Activated B cell treated with CpG ODN at 0.5 μM for 24 hours (primary cell): Measurements from ENCODE around the gene SRBD1. TPM values are rescaled to one million over a fixed set of nuclear protein-coding genes. Genes with fewer than 3 reads are reported as not detected.

Experiments used
- ATAC-seq: fragments of 200-7000 bp; cut with Tn5 transposase; one replicate; pipeline ENCODE4 v1.10.0; 2021; ENCODE audit warnings: low read depth, mild to moderate bottlenecking, moderate library complexity
- CTCF ChIA-PET: fragments of 350-600 bp; sonication (Branson Sonifier 250); formaldehyde crosslinking; loops from one replicate; lab custom pipeline; 2021; ENCODE audit warnings: antibody characterized with exemption; lab: Charles Lee
- POLR2A ChIA-PET: fragments of 350-600 bp; sonication (Branson Sonifier 250); formaldehyde crosslinking; loops from one replicate; lab custom pipeline; 2021; ENCODE audit warnings: antibody characterized with exemption; lab: Charles Lee
- DNase-seq: peaks from one replicate; pipeline ENCODE4 v3.0.0; 2022
- H3K27ac Mint-ChIP-seq: one replicate; pipeline ENCODE4 v1.8.0; 2020; ENCODE audit warnings: mixed read lengths
- H3K27me3 Mint-ChIP-seq: one replicate; pipeline ENCODE4 v1.8.0; 2021; ENCODE audit warnings: mixed read lengths
- H3K36me3 Mint-ChIP-seq: one replicate; pipeline ENCODE4 v1.8.0; 2021; ENCODE audit warnings: low read depth, mixed read lengths
- H3K4me1 Mint-ChIP-seq: one replicate; pipeline ENCODE4 v1.8.0; 2021; ENCODE audit warnings: mixed read lengths
- H3K4me3 Mint-ChIP-seq: one replicate; pipeline ENCODE4 v1.8.0; 2020; ENCODE audit warnings: mild to moderate bottlenecking, mixed read lengths
- H3K9me3 Mint-ChIP-seq: one replicate; pipeline ENCODE4 v1.8.0; 2020; ENCODE audit warnings: mixed read lengths
- CTCF ChIP-seq: fragments of 200-600 bp; IDR thresholded peaks from one replicate; pipeline ENCODE4 v1.8.0; 2022; ENCODE audit warnings: antibody characterized with exemption, mild to moderate bottlenecking
- intact Hi-C: fragments of 100-400 bp; cut with micrococcal nuclease; formaldehyde crosslinking; loops from one replicate; pipeline ENCODE4 v1.15.1; 2024
- total RNA-seq: library from RNA; stranded (reverse); gene quantifications from 2 replicates; pipeline ENCODE4 v1.2.3, GENCODE V29; 2022

Gene SRBD1
- total RNA-seq, 1 donor from 2014 or later, result 20.2 TPM

- no peaks in the 10 kb centered on the region for H3K4me1 Mint-ChIP-seq
- ChIA-PET POLR2A (no interaction called here), CTCF (no interaction called here)
- intact Hi-C loops, result no loop called here
- no peak for TF ChIP-seq CTCF
- no peak for DNase-seq
- H3K36me3 Mint-ChIP-seq, result peaks cover 28% of the 10 kb centered on the region
- H3K9me3 Mint-ChIP-seq, result no peaks in the 10 kb centered on the region
- no peak overlapping the region for H3K27ac Mint-ChIP-seq
- ATAC-seq, result no peak
- no peaks in the 10 kb centered on the region for H3K27me3 Mint-ChIP-seq
- H3K4me3 Mint-ChIP-seq, result no peak overlapping the region
Observed at GRCh38 chr2:45484965-45485364, 126.1 kb downstream of the SRBD1 start.

- POLR2A ChIA-PET, result no interaction called here
- CTCF ChIA-PET, result no interaction called here
- H3K27ac Mint-ChIP-seq, result no peak overlapping the region
- no peak overlapping the region for H3K4me3 Mint-ChIP-seq
- DNase-seq, result no peak
- H3K4me1 Mint-ChIP-seq, result no peaks in the 10 kb centered on the region
- peaks cover 29% of the 10 kb centered on the region for H3K36me3 Mint-ChIP-seq
- TF ChIP-seq CTCF, result no peak
- no peaks in the 10 kb centered on the region for H3K9me3 Mint-ChIP-seq
- intact Hi-C loops, result no loop called here
- no peaks in the 10 kb centered on the region for H3K27me3 Mint-ChIP-seq
- ATAC-seq, result no peak
Observed at GRCh38 chr2:45483997-45484396, 127.1 kb downstream of the SRBD1 start.

GRCh38 chr2:45477546-45477945 lies 133.5 kb downstream of the SRBD1 start:
- ChIA-PET CTCF (no interaction called here), POLR2A (no interaction called here)
- Mint-ChIP-seq H3K36me3 (peaks cover 48% of the 10 kb centered on the region), H3K27ac (no peak overlapping the region), H3K27me3 (no peaks in the 10 kb centered on the region), H3K4me1 (no peaks in the 10 kb centered on the region), H3K9me3 (no peaks in the 10 kb centered on the region), H3K4me3 (no peak overlapping the region)
- TF ChIP-seq CTCF, result no peak
- ATAC-seq (no peak), DNase-seq (no peak)
- intact Hi-C loops, result no loop called here

- TF ChIP-seq CTCF, result no peak
- no peaks in the 10 kb centered on the region for H3K27me3 Mint-ChIP-seq
- no peaks in the 10 kb centered on the region for H3K9me3 Mint-ChIP-seq
- ChIA-PET POLR2A (no interaction called here), CTCF (no interaction called here)
- no peak for DNase-seq
- H3K4me3 Mint-ChIP-seq, result no peak overlapping the region
- intact Hi-C loops, result no loop called here
- no peaks in the 10 kb centered on the region for H3K4me1 Mint-ChIP-seq
- H3K36me3 Mint-ChIP-seq, result peaks cover 20% of the 10 kb centered on the region
- no peak for ATAC-seq
- no peak overlapping the region for H3K27ac Mint-ChIP-seq
Observed at GRCh38 chr2:45470531-45470930, 140.5 kb downstream of the SRBD1 start.

- Mint-ChIP-seq H3K9me3 (no peaks in the 10 kb centered on the region), H3K36me3 (peaks cover 13% of the 10 kb centered on the region), H3K27me3 (no peaks in the 10 kb centered on the region), H3K4me3 (no peak overlapping the region), H3K4me1 (no peaks in the 10 kb centered on the region), H3K27ac (no peak overlapping the region)
- TF ChIP-seq CTCF, result no peak
- CTCF ChIA-PET, result no interaction called here
- no peak for DNase-seq
- POLR2A ChIA-PET, result no interaction called here
- intact Hi-C loops, result no loop called here
- ATAC-seq, result no peak
Observed at GRCh38 chr2:45469314-45470099, 141.6 kb downstream of the SRBD1 start.
